ENCODE data around the gene SMURF2.
A peak's percentile ranks its signal among the peaks of the same experiment; 100 is the strongest.
"Not testable (repeated sequence)": the region's sequence is repeated elsewhere in the genome, so short reads cannot be mapped to it uniquely, and the experiment has no call there.

SMURF2 gene

GRCh38 chr17:64661976-64662773 lies at the start of gene SMURF2:
TSS of gene SMURF2 (minus strand) at chr17:64662307. CDS start at chr17:64661880, 427 bp downstream.
- peak; percentile 4 to 6 for DNase-seq

GRCh38 chr17:64709481-64709880 lies 47.4 kb upstream of the SMURF2 start:
- DNase-seq, result no peak

- DNase-seq, result no peak
These were observed 45.0 kb upstream of the SMURF2 start for GRCh38 chr17:64707050-64707591.

GRCh38 chr17:64706224-64707049 lies 44.3 kb upstream of the SMURF2 start:
- DNase-seq, result no peak

GRCh38 chr17:64702815-64703214 lies 40.7 kb upstream of the SMURF2 start:
- DNase-seq, result no peak

GRCh38 chr17:64698725-64699124 lies 36.6 kb upstream of the SMURF2 start:
- no peak for DNase-seq

GRCh38 chr17:64694207-64694606 lies 32.1 kb upstream of the SMURF2 start:
- no peak for DNase-seq

- no peak for DNase-seq
These were observed 30.1 kb upstream of the SMURF2 start for GRCh38 chr17:64692187-64692586.

- DNase-seq, result no peak
These were observed 27.0 kb upstream of the SMURF2 start for GRCh38 chr17:64689106-64689505.

GRCh38 chr17:64688481-64688880 lies 26.4 kb upstream of the SMURF2 start:
- DNase-seq, result no peak

GRCh38 chr17:64687961-64688360 lies 25.9 kb upstream of the SMURF2 start:
- no peak for DNase-seq

GRCh38 chr17:64687376-64687775 lies 25.3 kb upstream of the SMURF2 start:
- no peak for DNase-seq

- no peak for DNase-seq
These were observed 24.6 kb upstream of the SMURF2 start for GRCh38 chr17:64686705-64687104.

- DNase-seq, result no peak
These were observed 23.6 kb upstream of the SMURF2 start for GRCh38 chr17:64685705-64686104.

GRCh38 chr17:64683796-64684195 lies 21.7 kb upstream of the SMURF2 start:
- DNase-seq, result no peak

GRCh38 chr17:64682261-64683181 lies 20.4 kb upstream of the SMURF2 start:
- no peak for DNase-seq

GRCh38 chr17:64679710-64680216 lies 17.7 kb upstream of the SMURF2 start:
- DNase-seq, result no peak

- DNase-seq, result no peak
These were observed 14.7 kb upstream of the SMURF2 start for GRCh38 chr17:64676763-64677162.

- DNase-seq, result not testable (repeated sequence)
These were observed 8.9 kb upstream of the SMURF2 start for GRCh38 chr17:64670843-64671590.

GRCh38 chr17:64667807-64668721 lies 6.0 kb upstream of the SMURF2 start:
- not testable (repeated sequence) for DNase-seq
